WERI-Rb-1 (cell line): ENCODE data around the gene STAB2.

ENCODE experiments used
- DNase-seq: peaks from one replicate; pipeline ENCODE4 v3.0.0-alpha.2; 2020
- H3K27ac ChIP-seq: fragments of 250-450 bp; sonication (Bioruptor Pico); 2 replicates; pipeline ENCODE4 v1.5.1; 2020; ENCODE audit warnings: mild to moderate bottlenecking, moderate library complexity
- H3K27me3 ChIP-seq: fragments of 250-450 bp; sonication (Bioruptor Pico); 2 replicates; pipeline ENCODE4 v1.5.1; 2021; ENCODE audit warnings: mild to moderate bottlenecking, low read depth, moderate library complexity; ENCODE audit not compliant: insufficient read depth, severe bottlenecking
- H3K36me3 ChIP-seq: fragments of 250-450 bp; sonication (Bioruptor Pico); 2 replicates; pipeline ENCODE4 v1.5.1; 2020; ENCODE audit warnings: mild to moderate bottlenecking, moderate library complexity
- H3K4me3 ChIP-seq: 2 replicates; pipeline ENCODE4 v1.5.1; 2011; ENCODE audit warnings: low read depth, mild to moderate bottlenecking, control low read depth, low read length
- H3K9me3 ChIP-seq: fragments of 250-450 bp; sonication (Bioruptor Pico); 2 replicates; pipeline ENCODE4 v1.5.1; 2021; ENCODE audit warnings: mild to moderate bottlenecking, moderate library complexity; ENCODE audit not compliant: severe bottlenecking
- TF ChIP-seq, protein P1 (sequence below): IDR thresholded peaks from 2 replicates; pipeline ENCODE4 v1.5.1; 2011; ENCODE audit warnings: low read depth, mild to moderate bottlenecking, control low read depth, inconsistent platforms, low read length

The STAB2 gene

DNA sequence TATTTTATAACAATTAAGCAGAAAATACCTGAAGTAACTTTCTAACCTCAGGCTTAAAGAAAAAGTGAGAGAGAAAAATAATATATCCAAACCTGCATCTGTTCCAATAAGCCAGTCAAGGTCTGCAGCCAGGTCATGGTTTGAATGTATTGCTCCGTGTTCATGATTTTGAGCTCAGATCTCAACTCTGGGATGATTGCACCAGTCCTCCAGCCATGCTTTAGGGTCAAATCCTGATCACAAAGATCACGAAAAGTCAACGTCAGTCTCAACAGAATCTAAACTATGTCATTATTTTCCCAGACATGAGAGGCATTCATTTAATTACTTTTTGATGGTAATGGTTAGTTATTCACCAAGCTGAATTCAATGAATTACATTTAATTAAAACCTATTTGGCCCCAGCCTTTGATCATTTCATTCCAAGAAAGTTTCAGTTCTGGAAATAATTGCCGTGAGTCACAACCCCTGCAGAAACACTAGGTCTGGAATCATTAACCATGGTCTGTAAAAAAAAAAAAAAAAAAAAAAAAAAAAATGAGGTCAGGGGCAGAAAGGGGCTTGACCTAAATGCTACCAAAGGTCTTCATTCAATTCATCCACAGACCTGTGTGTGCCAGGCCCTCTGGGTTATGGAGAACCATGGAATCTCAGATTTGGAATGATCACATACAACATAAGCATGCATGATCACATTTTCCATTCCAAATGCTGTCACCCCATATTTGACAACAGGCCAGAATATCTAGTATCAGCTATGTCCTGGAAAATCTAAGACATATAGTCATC lies 198.4 kb downstream of the STAB2 start:
- TF ChIP-seq, protein P1, sequence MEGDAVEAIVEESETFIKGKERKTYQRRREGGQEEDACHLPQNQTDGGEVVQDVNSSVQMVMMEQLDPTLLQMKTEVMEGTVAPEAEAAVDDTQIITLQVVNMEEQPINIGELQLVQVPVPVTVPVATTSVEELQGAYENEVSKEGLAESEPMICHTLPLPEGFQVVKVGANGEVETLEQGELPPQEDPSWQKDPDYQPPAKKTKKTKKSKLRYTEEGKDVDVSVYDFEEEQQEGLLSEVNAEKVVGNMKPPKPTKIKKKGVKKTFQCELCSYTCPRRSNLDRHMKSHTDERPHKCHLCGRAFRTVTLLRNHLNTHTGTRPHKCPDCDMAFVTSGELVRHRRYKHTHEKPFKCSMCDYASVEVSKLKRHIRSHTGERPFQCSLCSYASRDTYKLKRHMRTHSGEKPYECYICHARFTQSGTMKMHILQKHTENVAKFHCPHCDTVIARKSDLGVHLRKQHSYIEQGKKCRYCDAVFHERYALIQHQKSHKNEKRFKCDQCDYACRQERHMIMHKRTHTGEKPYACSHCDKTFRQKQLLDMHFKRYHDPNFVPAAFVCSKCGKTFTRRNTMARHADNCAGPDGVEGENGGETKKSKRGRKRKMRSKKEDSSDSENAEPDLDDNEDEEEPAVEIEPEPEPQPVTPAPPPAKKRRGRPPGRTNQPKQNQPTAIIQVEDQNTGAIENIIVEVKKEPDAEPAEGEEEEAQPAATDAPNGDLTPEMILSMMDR = no peak
- Histone ChIP-seq H3K9me3 (no peaks in the 10 kb centered on the region), H3K4me3 (no peak overlapping the region), H3K27ac (no peak overlapping the region), H3K27me3 (no peaks in the 10 kb centered on the region), H3K36me3 (peaks cover 6% of the 10 kb centered on the region)
- no peak for DNase-seq

DNA sequence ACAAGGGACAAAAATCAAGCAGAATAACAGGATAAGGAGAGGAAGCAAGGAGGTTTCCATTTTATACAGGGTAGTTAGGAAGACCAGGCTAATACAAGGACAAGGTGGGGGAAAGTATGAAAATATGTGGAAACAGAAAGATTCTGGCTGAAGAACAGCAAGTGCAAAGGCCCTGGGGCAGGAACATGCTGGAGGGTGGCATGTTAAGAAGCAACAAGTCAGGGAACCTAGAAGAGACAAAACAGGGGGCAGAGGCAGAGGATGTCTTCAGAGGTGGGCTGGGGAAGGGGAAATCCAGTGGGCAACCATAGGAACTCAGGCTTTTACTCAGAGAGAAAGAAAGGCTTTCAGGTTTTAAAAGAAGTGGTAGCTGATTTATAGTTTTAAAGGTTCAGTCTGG lies 199.1 kb downstream of the STAB2 start:
- Histone ChIP-seq H3K9me3 (no peaks in the 10 kb centered on the region), H3K4me3 (no peak overlapping the region), H3K27me3 (no peaks in the 10 kb centered on the region), H3K36me3 (peaks cover 6% of the 10 kb centered on the region), H3K27ac (no peak overlapping the region)
- TF ChIP-seq, protein P1 = no peak
- no peak for DNase-seq

DNA sequence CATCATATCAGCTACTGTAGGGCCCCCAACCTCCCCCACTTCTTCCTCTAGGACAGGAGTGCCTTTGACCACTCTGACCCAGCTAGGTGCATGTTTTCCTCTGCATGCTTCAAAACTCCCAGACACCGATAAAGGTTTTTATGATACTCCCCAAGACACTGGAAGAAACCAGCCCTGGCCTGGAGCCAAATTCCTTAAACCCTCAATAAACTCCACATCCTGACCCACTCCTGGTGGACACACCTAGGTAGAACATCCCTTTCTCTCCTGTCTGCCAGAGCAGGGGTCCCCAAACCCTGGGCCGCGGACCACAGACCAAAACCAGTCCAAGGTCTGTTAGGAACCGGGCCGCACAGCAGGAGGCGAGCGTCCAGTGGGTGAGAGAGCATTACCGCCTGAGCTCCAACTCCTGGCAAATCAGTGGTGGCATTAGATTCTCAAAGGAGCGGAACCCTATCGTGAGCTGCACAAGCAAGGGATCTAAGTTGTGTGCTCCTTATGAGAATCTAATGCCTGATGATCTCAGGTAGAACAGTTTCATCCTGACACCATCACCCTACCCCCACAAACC lies 204.4 kb downstream of the STAB2 start:
- Histone ChIP-seq H3K27ac (no peak overlapping the region), H3K4me3 (no peak overlapping the region), H3K27me3 (no peaks in the 10 kb centered on the region), H3K36me3 (no peaks in the 10 kb centered on the region), H3K9me3 (no peaks in the 10 kb centered on the region)
- DNase-seq = no peak
- TF ChIP-seq, protein P1 = no peak

DNA sequence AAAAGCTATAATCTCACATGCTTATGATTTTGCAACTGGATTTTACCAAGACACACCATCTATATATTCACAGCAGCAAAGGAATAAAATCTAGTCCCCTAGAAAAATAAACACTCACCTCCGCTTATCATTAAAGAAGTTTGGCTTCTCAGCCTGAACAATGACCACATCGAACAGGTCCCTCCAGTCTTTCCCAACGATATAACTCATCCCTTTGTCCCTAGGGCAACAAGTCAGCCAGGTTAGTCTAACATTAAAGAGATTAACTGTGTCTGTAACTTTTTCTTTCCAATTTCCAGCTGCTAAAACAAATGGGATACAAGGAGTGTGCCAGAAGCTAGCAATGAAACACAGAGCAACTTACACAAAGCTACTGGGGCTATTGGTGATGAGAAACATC lies 206.0 kb downstream of the STAB2 start:
- H3K36me3 ChIP-seq = no peaks in the 10 kb centered on the region

DNA sequence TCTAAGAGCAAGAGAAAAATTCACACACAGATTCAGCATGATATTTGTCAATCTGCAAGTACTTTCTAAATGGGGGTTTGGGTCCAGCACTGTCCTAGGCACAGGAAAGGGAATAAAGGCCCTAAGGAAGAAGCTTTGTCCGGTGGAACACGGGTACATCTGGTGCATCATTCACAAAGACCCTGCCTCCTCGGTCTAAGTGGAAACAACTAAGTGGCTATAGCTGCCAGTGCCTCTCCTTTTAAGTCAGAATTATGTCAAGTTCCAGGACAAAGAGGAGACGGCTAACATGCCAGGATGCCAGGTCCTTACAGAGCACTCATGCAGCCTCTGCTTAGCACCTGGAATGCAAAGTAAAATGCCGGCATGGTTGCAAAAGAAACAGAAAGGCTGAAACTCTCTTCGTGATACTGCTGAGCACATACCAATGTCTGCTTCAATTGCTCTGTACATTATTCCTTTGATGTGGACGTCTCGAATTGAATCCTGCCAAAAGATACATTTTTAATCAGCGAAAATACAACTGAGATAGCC lies 206.5 kb downstream of the STAB2 start:
- no peaks in the 10 kb centered on the region for H3K27me3 ChIP-seq
- H3K9me3 ChIP-seq = no peaks in the 10 kb centered on the region
- TF ChIP-seq, protein P1 = no peak
- H3K36me3 ChIP-seq = no peaks in the 10 kb centered on the region
- H3K4me3 ChIP-seq = no peak overlapping the region
- DNase-seq = no peak
- no peak overlapping the region for H3K27ac ChIP-seq

More for the DNA sequence above, 206.0 kb downstream of the STAB2 start:
- Histone ChIP-seq H3K27ac (no peak overlapping the region), H3K9me3 (no peaks in the 10 kb centered on the region), H3K4me3 (no peak overlapping the region), H3K27me3 (no peaks in the 10 kb centered on the region)
- TF ChIP-seq, protein P1 = no peak
- no peak for DNase-seq
